Caco-2 (cell line): ENCODE data around the gene TRIB2. TPM values are rescaled to one million over a fixed set of nuclear protein-coding genes. Genes with fewer than 3 reads are reported as not detected.

Source experiments
- BruUV-seq: library from RNA; stranded (reverse); fragments of 400-500 nt; replicated peaks from 2 replicates; lab custom pipeline; 2021; lab: Mats Ljungman, UMichigan
- CTCF ChIA-PET: fragments of 300-600 bp; sonication (Branson Sonifier 250); formaldehyde crosslinking; loops from one replicate; lab custom pipeline; 2022; ENCODE audit warnings: antibody characterized with exemption; lab: Charles Lee
- POLR2A ChIA-PET: fragments of 300-600 bp; sonication (Branson Sonifier 250); formaldehyde crosslinking; loops from one replicate; lab custom pipeline; 2022; ENCODE audit warnings: antibody characterized with exemption; lab: Charles Lee
- DNase-seq, 2 experiments: peaks; one replicate each; pipeline versions ENCODE4 v3.0.0 to v3.0.0-alpha.2; 2020 to 2022
- H3K27me3 ChIP-seq: replicated peaks from 2 replicates; pipeline ENCODE4 v1.6.0; 2011; ENCODE audit warnings: low read length; ENCODE audit not compliant: control insufficient read depth, insufficient read depth
- H3K36me3 ChIP-seq: 2 replicates; pipeline ENCODE4 v1.5.1; 2011; ENCODE audit warnings: low read length; ENCODE audit not compliant: control insufficient read depth, insufficient read depth
- H3K4me1 ChIP-seq: fragments of 250-450 bp; sonication (Bioruptor Pico); 2 replicates; pipeline ENCODE4 v1.5.1; 2020; ENCODE audit warnings: mild to moderate bottlenecking
- H3K4me3 ChIP-seq: 2 replicates; pipeline ENCODE4 v1.5.1; 2011; ENCODE audit warnings: low read depth, mild to moderate bottlenecking, control low read depth, low read length
- H3K9me3 ChIP-seq: fragments of 250-450 bp; sonication (Bioruptor Pico); 2 replicates; pipeline ENCODE4 v1.5.1; 2020; ENCODE audit warnings: mild to moderate bottlenecking, moderate library complexity
- H3K27ac Mint-ChIP-seq: one replicate; pipeline ENCODE4 v1.8.0; 2022; ENCODE audit warnings: mixed read lengths; ENCODE audit not compliant: unreplicated experiment
- H3K27me3 Mint-ChIP-seq: one replicate; pipeline ENCODE4 v1.8.0; 2022; ENCODE audit warnings: mixed read lengths; ENCODE audit not compliant: insufficient read depth, unreplicated experiment
- H3K36me3 Mint-ChIP-seq: one replicate; pipeline ENCODE4 v1.8.0; 2022; ENCODE audit warnings: mild to moderate bottlenecking, mixed read lengths; ENCODE audit not compliant: insufficient read depth, unreplicated experiment
- H3K4me1 Mint-ChIP-seq: one replicate; pipeline ENCODE4 v1.8.0; 2022; ENCODE audit warnings: low read depth, mixed read lengths; ENCODE audit not compliant: unreplicated experiment
- H3K4me3 Mint-ChIP-seq: one replicate; pipeline ENCODE4 v1.8.0; 2022; ENCODE audit warnings: mild to moderate bottlenecking, moderate library complexity, mixed read lengths; ENCODE audit not compliant: unreplicated experiment
- H3K9me3 Mint-ChIP-seq: one replicate; pipeline ENCODE4 v1.8.0; 2022; ENCODE audit warnings: mixed read lengths; ENCODE audit not compliant: unreplicated experiment
- intact Hi-C: fragments of 100-400 bp; cut with micrococcal nuclease; formaldehyde crosslinking; loops from one replicate; pipeline ENCODE4 v1.10.0; 2022; ENCODE audit not compliant: unreplicated experiment
- total RNA-seq: library from RNA; stranded (reverse); gene quantifications from 2 replicates; pipeline ENCODE4 v1.2.3, GENCODE V29; 2022
- TF ChIP-seq, protein P1 (sequence below), 2 experiments: fragments of 200-600 bp in 1 of 2; IDR thresholded peaks; 1 replicate in 1 of 2; 2 replicates in 1 of 2; pipeline versions ENCODE4 v1.5.1 to v1.8.0; 2011 to 2022; ENCODE audit warnings: antibody characterized with exemption in 1 of 2, control low read depth in 1 of 2, inconsistent platforms in 1 of 2, low read depth in 1 of 2, low read length in 1 of 2, mild to moderate bottlenecking in 1 of 2, moderate library complexity in 1 of 2; ENCODE audit not compliant: insufficient read depth in 1 of 2, severe bottlenecking in 1 of 2, unreplicated experiment in 1 of 2

Gene TRIB2
- total RNA-seq, 1 experiment from 2014 or later: 2.9 TPM

DNA sequence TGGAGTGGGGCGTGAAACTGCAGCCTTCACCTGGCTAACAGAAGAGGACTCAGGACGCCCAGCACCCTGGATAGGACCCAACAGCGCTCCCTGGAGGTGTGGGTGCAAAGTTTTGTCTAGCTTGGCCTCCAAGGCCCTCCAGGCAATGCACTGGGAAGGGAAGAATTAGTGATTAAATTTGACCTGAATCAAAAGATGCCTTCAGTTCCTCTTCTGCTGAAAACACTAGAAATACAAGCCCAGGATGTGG lies 779 bp upstream of the TRIB2 start:
- intact Hi-C loops: loop anchor here (1.0 to 5.0 kb wide), 6 partner anchors 179 to 885 kb away; no protein-coding TSS in a partner anchor
- peaks cover 25% of the 10 kb centered on the region for H3K27me3 Mint-ChIP-seq
- H3K27me3 ChIP-seq: peaks cover 4% of the 10 kb centered on the region
- no TSS peak for BruUV-seq
- H3K9me3 ChIP-seq: no peaks in the 10 kb centered on the region
- peak overlapping the region; percentile 71 for H3K4me3 Mint-ChIP-seq
- H3K36me3 ChIP-seq: no peaks in the 10 kb centered on the region
- TF ChIP-seq, protein P1, sequence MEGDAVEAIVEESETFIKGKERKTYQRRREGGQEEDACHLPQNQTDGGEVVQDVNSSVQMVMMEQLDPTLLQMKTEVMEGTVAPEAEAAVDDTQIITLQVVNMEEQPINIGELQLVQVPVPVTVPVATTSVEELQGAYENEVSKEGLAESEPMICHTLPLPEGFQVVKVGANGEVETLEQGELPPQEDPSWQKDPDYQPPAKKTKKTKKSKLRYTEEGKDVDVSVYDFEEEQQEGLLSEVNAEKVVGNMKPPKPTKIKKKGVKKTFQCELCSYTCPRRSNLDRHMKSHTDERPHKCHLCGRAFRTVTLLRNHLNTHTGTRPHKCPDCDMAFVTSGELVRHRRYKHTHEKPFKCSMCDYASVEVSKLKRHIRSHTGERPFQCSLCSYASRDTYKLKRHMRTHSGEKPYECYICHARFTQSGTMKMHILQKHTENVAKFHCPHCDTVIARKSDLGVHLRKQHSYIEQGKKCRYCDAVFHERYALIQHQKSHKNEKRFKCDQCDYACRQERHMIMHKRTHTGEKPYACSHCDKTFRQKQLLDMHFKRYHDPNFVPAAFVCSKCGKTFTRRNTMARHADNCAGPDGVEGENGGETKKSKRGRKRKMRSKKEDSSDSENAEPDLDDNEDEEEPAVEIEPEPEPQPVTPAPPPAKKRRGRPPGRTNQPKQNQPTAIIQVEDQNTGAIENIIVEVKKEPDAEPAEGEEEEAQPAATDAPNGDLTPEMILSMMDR (IDR thresholded peaks at IDR 0.05; ENCODE audit: insufficient read depth in 1 of 2, low read depth in 1 of 2, low read length in 1 of 2, severe bottlenecking in 1 of 2, unreplicated experiment in 1 of 2): peak; percentile 13 to 52
- no peaks in the 10 kb centered on the region for H3K36me3 Mint-ChIP-seq
- no peaks in the 10 kb centered on the region for H3K9me3 Mint-ChIP-seq
- H3K4me1 Mint-ChIP-seq: no peaks in the 10 kb centered on the region
- POLR2A ChIA-PET: no interaction called here
- H3K4me1 ChIP-seq: 0 out of 2 replicates have a peak, but pooled peaks cover 5% of the 10 kb centered on the region
- CTCF ChIA-PET: interaction anchor here (0.5 to 3.2 kb wide), 5 partner anchors 8 to 484 kb away, joined by 3 to 31 read pairs (median 3); no protein-coding TSS in a partner anchor
- H3K4me3 ChIP-seq: peak overlapping the region; percentile 38
- peak; percentile 50 to 55 for DNase-seq
- H3K27ac Mint-ChIP-seq: no peak overlapping the region

DNA sequence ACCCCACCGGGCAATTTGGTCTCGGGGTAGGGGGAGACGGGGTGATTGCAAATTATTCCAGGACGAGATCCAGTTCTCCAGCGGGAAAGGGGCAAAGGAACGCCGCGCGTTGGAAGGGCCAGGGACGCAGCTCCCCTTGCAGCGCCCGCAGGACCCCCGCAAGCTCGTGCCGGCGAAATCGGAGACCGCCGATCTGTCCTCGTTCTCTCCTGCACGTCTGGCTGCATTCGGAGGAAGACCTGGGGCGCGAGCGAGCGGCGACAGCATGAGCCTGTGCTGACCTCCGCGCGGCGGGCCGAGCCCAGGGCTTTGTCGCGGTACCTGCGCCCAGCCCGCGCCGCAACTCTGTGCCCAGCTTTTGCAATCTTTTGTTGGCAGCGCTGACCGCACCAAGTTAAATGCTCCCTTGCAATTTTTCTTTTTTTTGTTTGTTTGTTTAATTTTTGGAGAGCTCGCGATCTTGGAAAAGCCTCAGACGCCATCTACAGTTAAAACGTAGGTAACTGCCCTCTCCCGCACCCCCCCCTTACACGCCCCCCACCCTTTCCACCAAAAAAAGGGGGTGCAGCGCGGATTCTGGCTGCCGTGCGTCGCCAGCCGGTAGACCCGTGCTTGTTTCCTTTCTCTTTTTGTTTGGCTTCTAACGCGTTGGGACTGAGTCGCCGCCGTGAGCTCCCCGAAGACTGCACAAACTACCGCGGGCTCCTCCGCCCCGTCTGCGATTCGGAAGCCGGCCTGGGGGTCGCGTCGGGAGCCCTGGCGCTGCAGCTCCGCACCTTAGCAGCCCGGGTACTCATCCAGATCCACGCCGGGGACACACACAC lies 667 bp downstream of the TRIB2 start:
- Mint-ChIP-seq H3K4me3 (peak overlapping the region; percentile 71), H3K27ac (no peak overlapping the region), H3K9me3 (no peaks in the 10 kb centered on the region), H3K36me3 (no peaks in the 10 kb centered on the region), H3K4me1 (no peaks in the 10 kb centered on the region), H3K27me3 (peaks cover 30% of the 10 kb centered on the region)
- peak in 1 of 2 experiments; percentile 27 for DNase-seq
- BruUV-seq: no TSS peak
- TF ChIP-seq, protein P1 (IDR thresholded peaks at IDR 0.05; ENCODE audit: insufficient read depth in 1 of 2, low read depth in 1 of 2, low read length in 1 of 2, severe bottlenecking in 1 of 2, unreplicated experiment in 1 of 2): no peak
- Histone ChIP-seq H3K27me3 (peaks cover 4% of the 10 kb centered on the region), H3K9me3 (no peaks in the 10 kb centered on the region), H3K4me1 (0 out of 2 replicates have a peak, but pooled peaks cover 5% of the 10 kb centered on the region), H3K4me3 (peak overlapping the region; percentile 39), H3K36me3 (no peaks in the 10 kb centered on the region)
- ChIA-PET POLR2A (no interaction called here), CTCF (interaction anchor here (0.6 to 3.2 kb wide), 9 partner anchors 10 to 1022 kb away, joined by 3 to 31 read pairs (median 5); no protein-coding TSS in a partner anchor)
- intact Hi-C loops: loop anchor here (1.0 to 5.0 kb wide), 6 partner anchors 180 to 887 kb away; no protein-coding TSS in a partner anchor

DNA sequence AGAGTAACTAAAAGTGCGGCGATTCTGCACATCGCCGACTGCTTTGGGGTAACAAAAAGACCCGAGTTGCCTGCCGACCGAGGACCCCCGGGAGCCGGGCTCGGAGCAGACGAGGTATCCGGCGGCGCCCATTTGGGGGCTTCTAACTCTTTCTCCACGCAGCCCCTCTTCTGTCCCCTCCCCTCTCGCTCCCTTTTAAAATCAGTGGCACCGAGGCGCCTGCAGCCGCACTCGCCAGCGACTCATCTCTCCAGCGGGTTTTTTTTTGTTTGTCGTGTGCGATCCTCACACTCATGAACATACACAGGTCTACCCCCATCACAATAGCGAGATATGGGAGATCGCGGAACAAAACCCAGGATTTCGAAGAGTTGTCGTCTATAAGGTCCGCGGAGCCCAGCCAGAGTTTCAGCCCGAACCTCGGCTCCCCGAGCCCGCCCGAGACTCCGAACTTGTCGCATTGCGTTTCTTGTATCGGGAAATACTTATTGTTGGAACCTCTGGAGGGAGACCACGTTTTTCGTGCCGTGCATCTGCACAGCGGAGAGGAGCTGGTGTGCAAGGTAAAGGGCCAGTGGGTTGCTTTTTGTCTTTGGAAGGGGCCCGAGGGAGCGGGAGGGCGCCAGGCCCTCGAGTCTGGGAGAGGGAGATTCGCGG lies 1.4 kb downstream of the TRIB2 start:
- DNase-seq: no peak
- H3K27me3 Mint-ChIP-seq: peaks cover 30% of the 10 kb centered on the region
- no peaks in the 10 kb centered on the region for H3K36me3 Mint-ChIP-seq
- no TSS peak for BruUV-seq
- Histone ChIP-seq H3K36me3 (no peaks in the 10 kb centered on the region), H3K27me3 (peaks cover 4% of the 10 kb centered on the region), H3K4me3 (peak overlapping the region; percentile 39), H3K9me3 (no peaks in the 10 kb centered on the region), H3K4me1 (0 out of 2 replicates have a peak, but pooled peaks cover 5% of the 10 kb centered on the region)
- H3K4me1 Mint-ChIP-seq: no peaks in the 10 kb centered on the region
- TF ChIP-seq, protein P1 (IDR thresholded peaks at IDR 0.05; ENCODE audit: insufficient read depth in 1 of 2, low read depth in 1 of 2, low read length in 1 of 2, severe bottlenecking in 1 of 2, unreplicated experiment in 1 of 2): no peak
- POLR2A ChIA-PET: no interaction called here
- H3K4me3 Mint-ChIP-seq: peak overlapping the region; percentile 71
- no peak overlapping the region for H3K27ac Mint-ChIP-seq
- CTCF ChIA-PET: interaction anchor here (0.6 to 3.2 kb wide), 5 partner anchors 9 to 818 kb away, joined by 4 to 31 read pairs (median 5); no protein-coding TSS in a partner anchor
- no peaks in the 10 kb centered on the region for H3K9me3 Mint-ChIP-seq
- intact Hi-C loops: loop anchor here (5.0 kb wide), 4 partner anchors 181 to 289 kb away; no protein-coding TSS in a partner anchor
